Mucosa of rectum (tissue), 2 donors: ENCODE results near the gene WWC2.
"Not testable (repeated sequence)": the region's sequence is repeated elsewhere in the genome, so short reads cannot be mapped to it uniquely, and the experiment has no call there.

Experiments
- H3K27ac ChIP-seq, 2 donors: one replicate each; pipeline ENCODE4 v1.7.0; 2013; ENCODE audit warnings: inconsistent platforms in 2 of 2, low read depth in 2 of 2, low read length in 2 of 2
- H3K27me3 ChIP-seq, 2 donors: one replicate each; pipeline ENCODE4 v1.7.0; 2013; ENCODE audit warnings: low read length in 2 of 2; ENCODE audit not compliant: control insufficient read depth in 2 of 2, insufficient read depth in 2 of 2
- H3K36me3 ChIP-seq, 2 donors: one replicate each; pipeline ENCODE4 v1.7.0; 2013; ENCODE audit warnings: low read length in 2 of 2; ENCODE audit not compliant: control insufficient read depth in 2 of 2, insufficient read depth in 2 of 2
- H3K4me1 ChIP-seq, 2 donors: one replicate each; pipeline ENCODE4 v1.7.0; 2013; ENCODE audit warnings: low read length in 2 of 2, mild to moderate bottlenecking in 1 of 2; ENCODE audit not compliant: control insufficient read depth in 2 of 2, insufficient read depth in 2 of 2
- H3K4me3 ChIP-seq, 2 donors: one replicate each; pipeline ENCODE4 v1.7.0; 2013; ENCODE audit warnings: low read length in 2 of 2
- H3K9ac ChIP-seq, 2 donors: one replicate each; pipeline ENCODE4 v1.7.0; 2013; ENCODE audit warnings: low read length in 2 of 2, low read depth in 1 of 2, mild to moderate bottlenecking in 1 of 2
- H3K9me3 ChIP-seq, 2 donors: one replicate each; pipeline ENCODE4 v1.7.0; 2013; ENCODE audit warnings: low read length in 2 of 2; ENCODE audit not compliant: control insufficient read depth in 2 of 2
- donor health status: healthy.
- donor health status: Normal muscosa, but diverticular disease.

Gene WWC2

DNA sequence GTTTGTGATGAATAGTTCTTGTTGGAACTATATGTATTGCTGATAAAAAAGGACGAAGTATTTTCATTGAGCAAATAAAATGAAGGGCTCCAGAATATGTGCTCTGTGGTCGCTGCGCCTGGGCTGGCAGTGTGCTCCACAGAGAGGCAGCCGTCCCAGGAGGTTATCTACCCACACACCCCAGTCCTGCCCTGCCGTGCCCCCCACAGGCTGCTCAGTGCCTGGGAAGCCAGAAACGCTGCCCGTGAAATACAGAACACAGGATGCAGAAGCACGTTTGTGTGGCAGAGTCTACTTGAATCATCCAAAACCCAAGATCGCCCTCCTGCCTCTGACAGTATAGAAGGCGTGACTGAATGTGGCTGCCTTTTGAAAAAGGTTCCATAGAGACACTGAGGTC lies 219.6 kb downstream of the WWC2 start:
- Histone ChIP-seq H3K4me3 (no peak overlapping the region), H3K4me1 (no peaks in the 10 kb centered on the region), H3K9me3 (no peaks in the 10 kb centered on the region), H3K36me3 (no peaks in the 10 kb centered on the region), H3K27me3 (no peaks in the 10 kb centered on the region), H3K9ac (no peak overlapping the region), H3K27ac (no peak overlapping the region)

DNA sequence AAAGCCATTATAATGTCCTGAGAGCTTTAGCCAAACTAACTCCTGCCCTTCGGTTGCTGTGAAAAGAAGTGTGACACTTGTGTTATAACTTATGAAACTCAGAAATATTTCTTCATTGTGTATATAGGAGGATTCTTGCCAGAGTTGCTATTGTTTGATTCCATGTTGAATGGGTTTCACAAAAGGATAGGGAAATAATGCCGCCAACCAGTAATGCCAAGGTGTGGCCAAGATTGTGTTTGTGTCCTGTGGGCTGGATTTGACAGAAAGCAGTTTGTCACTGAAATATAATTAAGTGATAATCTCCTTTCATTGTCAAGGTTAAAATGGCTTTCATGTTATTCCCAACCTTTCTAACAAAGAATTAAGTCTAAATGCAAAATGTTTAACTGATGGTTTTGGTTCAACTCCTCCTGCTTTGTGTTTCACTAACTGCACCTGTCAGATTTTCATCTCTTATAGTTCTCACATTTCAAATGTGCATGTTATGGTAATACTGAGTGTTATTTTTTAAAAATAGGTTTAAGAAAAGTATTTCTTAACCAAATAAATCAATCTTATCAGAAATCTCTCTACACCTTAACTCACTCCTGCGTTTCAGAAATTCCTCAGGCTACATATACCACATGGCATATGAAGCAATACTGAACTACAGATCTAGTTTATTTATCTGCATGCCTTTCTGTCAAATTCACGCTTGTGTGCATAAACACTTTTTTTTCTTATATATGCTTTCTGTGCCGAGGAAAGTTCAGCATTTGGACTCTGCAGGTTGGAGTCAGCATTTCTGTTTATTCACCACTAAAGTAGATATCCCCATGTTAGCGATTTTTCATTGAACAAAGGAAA lies 221.4 kb downstream of the WWC2 start, which contains the start of gene CLDN22:
TSS of gene CLDN22 (minus strand) at position 66 of the 849 bp plus-strand sequence. CDS start at position 8, 58 bp downstream.
- no peaks in the 10 kb centered on the region for H3K4me1 ChIP-seq
- no peak within 1 kb of the TSS for H3K9ac ChIP-seq
- H3K9me3 ChIP-seq, result no peaks in the 10 kb centered on the region
- no peak within 1 kb of the TSS for H3K27ac ChIP-seq
- H3K27me3 ChIP-seq, result no peaks in the 10 kb centered on the region
- no peaks in the 10 kb centered on the region for H3K36me3 ChIP-seq
- H3K4me3 ChIP-seq, result no peak within 1 kb of the TSS

DNA sequence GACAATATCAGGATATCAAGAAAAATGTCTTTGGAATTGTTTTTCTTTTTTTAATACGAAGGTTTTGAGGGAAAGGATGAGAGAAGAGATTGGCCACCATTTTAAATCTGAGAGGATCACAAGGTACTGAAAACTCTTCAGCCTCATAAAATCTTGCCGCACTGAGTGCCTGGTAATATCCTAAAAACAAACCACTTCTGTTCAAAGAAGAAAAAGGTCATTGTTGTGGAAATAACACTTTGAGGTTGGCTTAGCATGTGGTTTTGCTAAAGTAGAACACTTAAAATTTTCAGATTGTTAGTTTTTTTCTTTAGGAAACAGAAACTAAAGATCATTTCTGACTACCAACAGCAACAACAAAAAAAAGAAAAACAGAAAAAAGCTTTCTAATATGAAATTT lies 222.0 kb downstream of the WWC2 start:
- Histone ChIP-seq H3K9me3 (no peaks in the 10 kb centered on the region), H3K27ac (no peak overlapping the region)

DNA sequence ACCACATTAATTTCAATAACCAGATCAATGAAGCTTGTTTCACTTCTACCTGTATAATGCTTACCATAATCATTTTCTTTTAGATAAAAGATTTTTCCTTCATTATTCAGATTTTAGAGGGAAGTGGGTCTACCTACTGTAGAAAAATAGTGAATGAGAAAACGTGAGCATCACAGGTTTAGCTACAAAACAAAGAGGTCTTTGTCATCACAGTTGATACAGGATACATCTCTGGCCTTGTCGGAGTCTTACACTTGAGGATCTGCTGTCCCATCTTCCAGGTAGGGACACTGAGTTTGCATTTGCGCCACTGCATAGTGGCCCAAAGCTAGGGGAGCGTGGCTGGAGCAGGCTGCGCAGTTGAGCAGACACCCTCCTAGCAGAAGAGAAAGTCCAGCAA lies 222.5 kb downstream of the WWC2 start:
- Histone ChIP-seq H3K27ac (no peak overlapping the region), H3K9ac (no peak overlapping the region), H3K36me3 (no peaks in the 10 kb centered on the region), H3K4me1 (no peaks in the 10 kb centered on the region), H3K27me3 (no peaks in the 10 kb centered on the region), H3K4me3 (no peak overlapping the region), H3K9me3 (no peaks in the 10 kb centered on the region)

More for the DNA sequence above, 222.0 kb downstream of the WWC2 start:
- H3K4me3 ChIP-seq, result no peak overlapping the region
- H3K27me3 ChIP-seq, result no peaks in the 10 kb centered on the region
- no peak overlapping the region for H3K9ac ChIP-seq
- H3K36me3 ChIP-seq, result no peaks in the 10 kb centered on the region
- no peaks in the 10 kb centered on the region for H3K4me1 ChIP-seq

DNA sequence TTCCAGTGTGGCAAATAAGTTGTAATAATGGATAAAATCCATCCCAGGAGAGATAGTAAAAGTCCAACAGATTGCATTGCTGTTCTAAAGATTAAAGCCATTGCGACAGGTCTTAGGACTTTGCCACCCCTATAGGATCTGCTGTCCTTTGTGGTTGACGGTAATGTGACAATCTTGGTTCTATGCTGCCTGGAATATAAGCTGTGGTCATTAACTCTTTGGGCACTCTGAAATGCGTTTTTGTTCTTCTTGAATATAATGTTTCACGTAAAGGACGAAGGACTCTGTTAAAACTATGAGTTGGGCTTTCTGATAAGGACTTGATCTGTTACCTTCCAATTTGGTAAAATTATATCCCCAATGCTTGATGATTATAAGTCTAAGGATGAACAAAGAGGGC lies 223.3 kb downstream of the WWC2 start, which contains the start of gene CLDN24:
TSS of gene CLDN24 (minus strand) at position 101 of the 400 bp plus-strand sequence. CDS start at position 101, 0 bp downstream.
- Histone ChIP-seq H3K4me3 (no peak within 1 kb of the TSS), H3K9me3 (no peaks in the 10 kb centered on the region), H3K4me1 (no peaks in the 10 kb centered on the region), H3K9ac (no peak within 1 kb of the TSS), H3K36me3 (no peaks in the 10 kb centered on the region), H3K27me3 (no peaks in the 10 kb centered on the region), H3K27ac (no peak within 1 kb of the TSS)

DNA sequence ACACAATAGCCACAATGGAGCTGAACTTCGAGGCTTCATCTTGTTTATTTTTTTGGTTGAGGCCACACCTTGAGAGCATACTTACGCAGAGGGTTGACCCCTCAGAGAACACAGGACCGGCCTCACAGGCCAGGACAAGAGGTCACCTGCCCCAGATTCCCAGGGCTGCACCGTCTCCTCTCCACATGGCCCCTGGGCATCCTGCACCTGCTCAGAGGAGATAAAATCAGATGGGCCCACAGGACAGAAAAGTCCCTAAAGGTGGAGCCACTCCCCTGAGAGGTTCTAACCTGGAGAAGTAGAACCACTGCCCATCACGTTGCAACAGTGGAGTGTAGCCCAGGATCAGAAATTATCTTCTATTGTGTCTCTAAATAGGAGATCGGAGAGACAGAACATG lies 224.2 kb downstream of the WWC2 start:
- H3K4me1 ChIP-seq, result no peaks in the 10 kb centered on the region
- no peak overlapping the region for H3K9ac ChIP-seq
- H3K4me3 ChIP-seq, result no peak overlapping the region
- H3K27ac ChIP-seq, result no peak overlapping the region
- no peaks in the 10 kb centered on the region for H3K9me3 ChIP-seq
- no peaks in the 10 kb centered on the region for H3K27me3 ChIP-seq
- H3K36me3 ChIP-seq, result no peaks in the 10 kb centered on the region

DNA sequence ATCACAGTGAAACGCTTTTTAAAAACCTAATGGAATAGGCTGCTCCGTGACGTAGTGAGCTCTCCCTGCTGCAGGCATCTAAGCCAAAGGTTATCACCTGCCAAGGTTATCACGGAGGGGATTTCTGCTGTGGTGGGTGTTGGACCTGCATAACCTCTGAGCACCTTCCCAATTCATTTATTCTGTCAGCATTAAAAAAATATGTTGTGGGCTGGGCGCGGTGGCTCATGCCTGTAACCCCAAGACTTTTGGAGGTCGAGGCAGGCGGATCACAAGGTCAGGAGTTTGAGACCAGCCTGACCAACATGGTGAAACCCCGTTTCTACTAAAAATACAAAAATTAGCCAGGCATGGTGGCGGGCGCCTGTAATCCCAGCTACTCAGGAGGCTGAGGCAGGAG lies 225.0 kb downstream of the WWC2 start:
- not testable (repeated sequence) for H3K27me3 ChIP-seq, H3K9ac ChIP-seq, H3K27ac ChIP-seq, H3K4me3 ChIP-seq, H3K9me3 ChIP-seq, H3K4me1 ChIP-seq, H3K36me3 ChIP-seq

DNA sequence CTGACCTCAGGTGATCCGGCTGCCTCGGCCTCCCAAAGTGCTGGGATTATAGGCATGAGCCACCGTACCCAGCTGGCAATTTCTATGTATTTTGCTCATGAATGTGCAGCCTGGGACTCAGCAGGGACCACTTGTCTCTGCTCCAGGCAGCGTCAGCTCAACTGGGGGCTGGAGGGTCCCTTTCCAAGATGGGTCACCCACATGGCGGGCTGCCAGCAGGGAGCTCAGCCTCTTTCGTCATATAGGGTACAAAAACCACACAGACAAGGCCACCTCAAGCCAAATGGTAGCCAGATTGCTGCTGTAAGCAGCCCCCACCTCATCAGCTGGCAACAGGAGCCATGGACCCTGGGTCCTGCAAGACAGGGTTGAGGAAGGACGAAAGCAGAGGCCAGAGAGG lies 225.6 kb downstream of the WWC2 start:
- Histone ChIP-seq H3K9me3 (no peaks in the 10 kb centered on the region), H3K4me3 (no peak overlapping the region), H3K27me3 (no peaks in the 10 kb centered on the region), H3K4me1 (no peaks in the 10 kb centered on the region), H3K27ac (no peak overlapping the region), H3K9ac (no peak overlapping the region), H3K36me3 (no peaks in the 10 kb centered on the region)

DNA sequence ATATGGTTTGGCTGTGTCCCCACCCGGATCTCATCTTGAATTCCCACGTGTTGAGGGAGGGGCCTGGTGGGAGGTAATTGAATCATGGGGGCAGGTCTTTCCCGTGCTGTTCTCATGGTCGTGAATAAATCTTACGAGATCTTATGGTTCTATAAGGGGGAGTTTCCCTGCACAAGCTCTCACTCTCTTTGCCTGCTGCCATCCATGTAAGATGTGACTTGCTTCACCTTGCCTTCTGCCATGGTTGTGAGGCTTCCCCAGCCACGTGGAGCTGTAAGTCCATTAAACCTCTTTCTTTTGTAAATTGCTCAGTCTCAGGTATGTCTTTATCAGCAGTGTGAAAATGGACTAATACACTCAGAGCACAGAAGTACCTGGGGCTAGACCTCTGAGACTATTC lies 227.3 kb downstream of the WWC2 start:
- H3K9ac ChIP-seq, H3K4me1 ChIP-seq, H3K27ac ChIP-seq, H3K36me3 ChIP-seq, H3K4me3 ChIP-seq, H3K27me3 ChIP-seq, H3K9me3 ChIP-seq: not testable (repeated sequence)

DNA sequence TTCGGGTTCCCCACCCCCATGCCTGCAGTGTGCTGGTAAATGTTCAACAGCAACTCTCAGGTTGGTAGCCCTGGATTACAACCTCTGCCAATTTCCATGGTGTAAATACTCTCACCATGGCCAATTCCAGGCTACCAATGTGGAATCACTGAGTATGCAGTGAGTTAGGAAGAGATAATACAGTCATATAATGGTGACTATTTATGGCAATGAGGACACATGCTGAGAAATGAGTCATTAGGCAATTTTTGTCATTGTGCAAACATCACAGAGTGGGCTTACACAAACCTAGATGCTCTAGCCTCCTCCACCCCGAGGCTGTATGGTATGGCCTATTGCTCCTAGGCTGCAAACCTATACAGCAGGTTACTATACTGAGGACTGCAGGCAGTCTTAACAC lies 227.8 kb downstream of the WWC2 start:
- no peaks in the 10 kb centered on the region for H3K36me3 ChIP-seq
- no peak overlapping the region for H3K27ac ChIP-seq
- H3K9ac ChIP-seq, result no peak overlapping the region
- no peaks in the 10 kb centered on the region for H3K4me1 ChIP-seq
- no peaks in the 10 kb centered on the region for H3K27me3 ChIP-seq
- no peak overlapping the region for H3K4me3 ChIP-seq
- no peaks in the 10 kb centered on the region for H3K9me3 ChIP-seq
